ENCODE data around the gene RPL41. TPM values are rescaled to one million over a fixed set of nuclear protein-coding genes. Genes with fewer than 3 reads are reported as not detected.

RPL41 gene
- total and polyA plus RNA-seq, 9 of the 15 experiments (the other 6 are each of a cell fraction or from before 2014, with no cell fraction given) = 3,403 to 11,276 (median 5,604) TPM

GRCh38 chr12:56163533-56164344, 47.3 kb downstream of the RPL41 start:
- Histone ChIP-seq H3K36me3 (ENCODE audit: control insufficient read depth, insufficient read depth, low read length) (peaks cover 92% of the 10 kb centered on the region), H2AFZ (ENCODE audit: low read depth, low read length) (no peak overlapping the region), H3K27ac (ENCODE audit: extremely low read depth, low read depth, low read length) (no peak overlapping the region), H3K4me1 (replicated peaks in 1 of 2; ENCODE audit: control insufficient read depth in 2 of 2, insufficient read depth in 2 of 2, low read length in 2 of 2) (peaks cover 8 to 25% of the 10 kb centered on the region in 2 experiments; a peak in 4 of 5 replicates), H3K9me1 (ENCODE audit: control insufficient read depth, insufficient read depth, low read length) (peaks cover 3% of the 10 kb centered on the region), H3K9ac (ENCODE audit: insufficient read depth in 1 of 2, low read depth in 2 of 2, low read length in 2 of 2) (no peak overlapping the region), H3K9me3 (replicated peaks; ENCODE audit: control insufficient read depth, insufficient read depth, low read depth, low read length) (no peaks in the 10 kb centered on the region), H3K79me2 (ENCODE audit: control insufficient read depth, insufficient read depth, low read length) (peaks cover 25% of the 10 kb centered on the region), H3K4me2 (ENCODE audit: insufficient read depth, low read length) (no peak overlapping the region), H3K27me3 (ENCODE audit: control insufficient read depth in 2 of 2, insufficient read depth in 2 of 2, low read length in 2 of 2) (no peaks in the 10 kb centered on the region), H4K20me1 (replicated peaks; ENCODE audit: control insufficient read depth, insufficient read depth, low read length) (peaks cover 34% of the 10 kb centered on the region), H3K4me3 (no peak overlapping the region)
- DNase-seq (ENCODE audit: extremely low read depth in 1 of 4, low spot score in 3 of 4) (no peak), ATAC-seq (peak; percentile 1; the same call in 2 of the 3 replicates), FAIRE-seq (no peak)
- in situ Hi-C loops (cut with MboI) = no loop called here
- no TSS peak for BruUV-seq (replicated peaks)
- CTCF ChIA-PET (ENCODE audit: low intra/inter-chr PET ratio) = interaction anchor here (0.6 kb wide), 1 partner anchor 191 kb away, joined by 7 read pairs; no protein-coding TSS in a partner anchor
- POLR2A ChIA-PET = interaction anchor here (0.7 to 8.9 kb wide), 16 partner anchors 10 to 139 kb away, joined by 3 to 124 read pairs (median 8); partner anchors contain the start of genes ESYT1, MYL6B, RNF41 and RPL41
- 87% methylated on average over 9 of the region's 11 CpGs for WGBS (ENCODE audit: insufficient coverage, low coverage, missing lambda C conversion rate)
- intact Hi-C loops (cut with micrococcal nuclease) = no loop called here
- TF ChIP-seq MYNN (IDR thresholded peaks at IDR 0.05) (peak; percentile 25; the same call in 1 of the 2 replicates), MYNN (CRISPR knock-in tag; IDR thresholded peaks at IDR 0.05) (no peak), SP1 (CRISPR knock-in tag; IDR thresholded peaks at IDR 0.05) (peak; percentile 32), NFIC (IDR thresholded peaks at IDR 0.05) (0 out of 2 replicates have a peak, but pooled peaks have one; percentile 7), THRB (CRISPR knock-in tag; conservative IDR thresholded peaks at IDR 0.05) (peak; percentile 90), ZNF23 (CRISPR knock-in tag; IDR thresholded peaks at IDR 0.05) (no peak), CBFB (CRISPR knock-in tag; IDR thresholded peaks at IDR 0.05) (no peak), HDAC8 (tag; IDR thresholded peaks at IDR 0.05) (no peak), ELF4 (CRISPR knock-in tag; IDR thresholded peaks at IDR 0.05) (0 out of 2 replicates have a peak, but pooled peaks have one; percentile 5), RBFOX2 (IDR thresholded peaks at IDR 0.05; ENCODE audit: low read depth, low read length) (peak; percentile 59), CEBPB (tag; IDR thresholded peaks at IDR 0.05) (no peak), POLR2AphosphoS5 (IDR thresholded peaks at IDR 0.05; ENCODE audit: control insufficient read depth, insufficient read depth, low read depth, low read length) (0 out of 2 replicates have a peak, but pooled peaks have one; percentile 50), TARDBP (IDR thresholded peaks at IDR 0.05) (no peak), CCNT2 (IDR thresholded peaks at IDR 0.05; ENCODE audit: borderline replicate concordance, extremely low read depth, insufficient read length, low read depth, low read length) (peak; percentile 12), POLR2AphosphoS2 (IDR thresholded peaks at IDR 0.05; ENCODE audit: low read length) (0 out of 2 replicates have a peak, but pooled peaks have one; percentile 32), SREBF1 (IDR thresholded peaks at IDR 0.05; ENCODE audit: borderline replicate concordance, low read depth, low read length) (no peak), HBP1 (CRISPR knock-in tag; IDR thresholded peaks at IDR 0.05) (0 out of 2 replicates have a peak, but pooled peaks have one; percentile 5), ZBTB26 (CRISPR knock-in tag; IDR thresholded peaks at IDR 0.05) (peak; percentile 41; the same call in 1 of the 2 replicates), POLR2A (conservative IDR thresholded peaks at IDR 0.05) (peak; percentile 18)

Data from K562 (cell line).